K562 (cell line): Measurements from ENCODE around the gene SIK3. TPM values are rescaled to one million over a fixed set of nuclear protein-coding genes. Genes with fewer than 3 reads are reported as not detected.

Experiments used
- ATAC-seq: fragments of 200-7000 bp; cut with Tn5 transposase; 3 replicates; pipeline ENCODE4 v1.9.1; 2020; ENCODE audit warnings: moderate library complexity
- BruUV-seq: library from RNA; stranded (reverse); fragments of 400-500 nt; replicated peaks from 2 replicates; lab custom pipeline; 2021; lab: Mats Ljungman, UMichigan
- CTCF ChIA-PET: fragments of 300-600 bp; formaldehyde crosslinking; extraction: SDS; loops from one replicate; lab custom pipeline; 2021; ENCODE audit warnings: low intra/inter-chr PET ratio; lab: Yijun Ruan, JAX
- POLR2A ChIA-PET: fragments of 300-600, 350-650 bp; sonication (Branson Sonifier 250); formaldehyde crosslinking; extraction: SDS; loops from one replicate; lab custom pipeline; 2021; ENCODE audit warnings: antibody characterized with exemption, inconsistent platforms; lab: Yijun Ruan, JAX
- DNase-seq, 4 experiments: peaks; one replicate each; pipeline versions ENCODE4 v3.0.0 to v3.0.0-alpha.2; 2011 to 2018; ENCODE audit warnings: low spot score in 3 of 4, mixed read lengths in 3 of 4; ENCODE audit errors: extremely low read depth in 1 of 4
- FAIRE-seq: peaks from 2 replicates; lab custom pipeline; 2011; peaks lifted over from hg19 to GRCh38; lab: Jason Lieb, UNC
- H2AFZ ChIP-seq: 2 replicates; pipeline ENCODE4 v1.6.0; 2011; ENCODE audit warnings: low read depth, low read length, control low read depth, inconsistent platforms
- H3K27ac ChIP-seq: fragments of 200-600 bp; 3 replicates; pipeline ENCODE4 v1.8.0; 2011; ENCODE audit warnings: low read depth, mild to moderate bottlenecking, control low read depth, inconsistent platforms, low read length, moderate library complexity, mixed read lengths; ENCODE audit errors: extremely low read depth
- H3K27me3 ChIP-seq, 2 experiments: fragments of 300-600 bp in 1 of 2; 2 replicates in 1 of 2; 3 replicates in 1 of 2; pipeline versions ENCODE4 v1.6.0 to v1.8.0; 2011; ENCODE audit warnings: inconsistent platforms in 2 of 2, low read length in 2 of 2, mild to moderate bottlenecking in 1 of 2, mixed read lengths in 1 of 2, moderate library complexity in 1 of 2; ENCODE audit not compliant: control insufficient read depth in 2 of 2, insufficient read depth in 2 of 2
- H3K36me3 ChIP-seq: fragments of 300-600 bp; 3 replicates; pipeline ENCODE4 v1.8.0; 2011; ENCODE audit warnings: mild to moderate bottlenecking, low read length, inconsistent platforms; ENCODE audit not compliant: control insufficient read depth, insufficient read depth
- H3K4me1 ChIP-seq, 2 experiments: fragments of 200-600 bp in 1 of 2; replicated peaks in 1 of 2; 2 replicates in 1 of 2; 3 replicates in 1 of 2; pipeline versions ENCODE4 v1.5.1 to v1.8.0; 2011; ENCODE audit warnings: inconsistent platforms in 2 of 2, low read length in 2 of 2, mild to moderate bottlenecking in 1 of 2, mixed read lengths in 1 of 2, moderate library complexity in 1 of 2; ENCODE audit not compliant: control insufficient read depth in 2 of 2, insufficient read depth in 2 of 2
- H3K4me2 ChIP-seq: 2 replicates; pipeline ENCODE4 v1.6.1; 2011; ENCODE audit warnings: low read length, control low read depth, inconsistent platforms, mixed read lengths; ENCODE audit not compliant: insufficient read depth
- H3K4me3 ChIP-seq: fragments of 200-600 bp; sonication (generic), shearing (Covaris generic); 2 replicates; pipeline ENCODE4 v1.5.1; 2016; ENCODE audit warnings: control low read depth, inconsistent platforms
- H3K79me2 ChIP-seq: fragments of 200-600 bp; 3 replicates; pipeline ENCODE4 v1.8.0; 2011; ENCODE audit warnings: low read length, inconsistent platforms; ENCODE audit not compliant: control insufficient read depth, insufficient read depth
- H3K9ac ChIP-seq, 2 experiments: 2 replicates each; pipeline versions ENCODE4 v1.6.0 to v1.6.1; 2011; ENCODE audit warnings: low read depth in 2 of 2, low read length in 2 of 2, control low read depth in 1 of 2, inconsistent platforms in 1 of 2, mild to moderate bottlenecking in 1 of 2, mixed read lengths in 1 of 2; ENCODE audit not compliant: insufficient read depth in 1 of 2
- H3K9me1 ChIP-seq: one replicate; pipeline ENCODE4 v1.6.0; 2011; ENCODE audit warnings: inconsistent platforms, mild to moderate bottlenecking, low read length, moderate library complexity; ENCODE audit not compliant: control insufficient read depth, insufficient read depth
- H3K9me3 ChIP-seq: replicated peaks from 2 replicates; pipeline ENCODE4 v1.5.1; 2011; ENCODE audit warnings: low read depth, low read length, inconsistent platforms; ENCODE audit not compliant: control insufficient read depth, insufficient read depth
- H4K20me1 ChIP-seq: replicated peaks from 2 replicates; pipeline ENCODE4 v1.6.1; 2011; ENCODE audit warnings: low read length, inconsistent platforms, mixed read lengths; ENCODE audit not compliant: control insufficient read depth, insufficient read depth
- FIP1L1 ChIP-seq: fragments of 200-400 bp; formaldehyde crosslinking; IDR thresholded peaks from 2 replicates; pipeline ENCODE4 v1.6.1; 2018; ENCODE audit warnings: mild to moderate bottlenecking, low read depth, low read length; ENCODE audit not compliant: poor library complexity, severe bottlenecking
- KHSRP ChIP-seq: fragments of 450-650 bp; IDR thresholded peaks from 2 replicates; pipeline ENCODE4 v1.6.1; 2017
- NCOA6 ChIP-seq: fragments of 450-650 bp; IDR thresholded peaks from 2 replicates; pipeline ENCODE4 v1.6.1; 2017; ENCODE audit warnings: mild to moderate bottlenecking
- NFE2L1 ChIP-seq: fragments of 450-650 bp; IDR thresholded peaks from 2 replicates; pipeline ENCODE4 v1.6.1; 2016; ENCODE audit warnings: missing genetic modification characterization, low read depth, mild to moderate bottlenecking, missing compliant biosample characterization, moderate library complexity, borderline replicate concordance
- RAD21 ChIP-seq, 2 experiments: fragments of 250-450 bp in 1 of 2; fragments of 450-650 bp in 1 of 2; sonication (Bioruptor Pico) in 1 of 2; formaldehyde crosslinking in 1 of 2; IDR thresholded peaks in 1 of 2; conservative IDR thresholded peaks in 1 of 2; 2 replicates each; pipeline versions ENCODE4 v1.4.0 to v1.8.0; 2020 to 2022; ENCODE audit warnings: mild to moderate bottlenecking in 2 of 2, moderate library complexity in 1 of 2
- TSC22D4 ChIP-seq: fragments of 450-650 bp; IDR thresholded peaks from 2 replicates; pipeline ENCODE4 v1.6.1; 2016; ENCODE audit warnings: missing genetic modification characterization, missing biosample characterization, control low read depth
- ZBED1 ChIP-seq: IDR thresholded peaks from 2 replicates; pipeline ENCODE4 v1.6.1; 2014
- ZNF589 ChIP-seq: fragments of 200-800 bp; sonication (Bioruptor generic); IDR thresholded peaks from 2 replicates; pipeline ENCODE4 v1.6.1; 2016; ENCODE audit warnings: low read depth, missing genetic modification characterization, missing compliant biosample characterization
- WGBS: fragments of 100-300 bp; shearing (Covaris generic); methylation state at CpG from one replicate; pipeline ENCODE4 v1.1.6; 2016; ENCODE audit warnings: low coverage, mixed read lengths; ENCODE audit not compliant: insufficient coverage; ENCODE audit errors: missing lambda C conversion rate; 5-methylcytosine and 5-hydroxymethylcytosine counted together
- in situ Hi-C: fragments of 300-500 bp; cut with MboI; formaldehyde crosslinking; loops from 4 replicates; pipeline ENCODE4 v1.15.0; 2018; ENCODE audit warnings: inconsistent platforms, mixed read lengths
- intact Hi-C: fragments of 100-400 bp; cut with micrococcal nuclease; formaldehyde crosslinking; loops from 2 replicates; pipeline ENCODE4 v1.14.2; 2022
- polyA plus RNA-seq, 8 experiments: library from polyadenylated mRNA; depleted of rRNA in 4 of 8; stranded (reverse) in 5 of 8; unstranded in 3 of 8; fragments of >200 nt; fragmentation: Nextera tagmentation in 2 of 8; fragmentation: Illumina TruSeq in 1 of 8; extraction: Ambion mirVana in 2 of 8; extraction: Trizol in 1 of 8; gene quantifications; 2 replicates each; pipeline versions ENCODE4 v1.2.1 to v1.2.3, GENCODE V29; 2011 to 2014; ENCODE audit warnings: inconsistent platforms in 1 of 8, missing spikeins in 1 of 8
- total RNA-seq, 7 experiments: library from RNA; depleted of rRNA in 6 of 7; stranded (reverse); fragments of >200 nt in 6 of 7; fragmentation: Illumina TruSeq in 2 of 7; extraction: Trizol in 2 of 7; gene quantifications; 2 replicates each; pipeline versions ENCODE4 v1.2.1 to v1.2.3, GENCODE V29; 2011 to 2021; ENCODE audit warnings: low replicate concordance in 1 of 7
- TF ChIP-seq, protein P1 (sequence below): sonication (generic); formaldehyde crosslinking; IDR thresholded peaks from 2 replicates; pipeline ENCODE4 v1.8.0; 2022; ENCODE audit warnings: mild to moderate bottlenecking, missing genetic modification reagents, borderline replicate concordance
- TF ChIP-seq, protein P2 (sequence below), 2 experiments: IDR thresholded peaks; 2 replicates each; pipeline ENCODE4 v1.6.1; 2012; ENCODE audit warnings: improper control_type of control experiment in 2 of 2, low read depth in 2 of 2, low read length in 2 of 2, borderline replicate concordance in 1 of 2

Gene SIK3
- total and polyA plus RNA-seq, 9 of the 15 experiments (the other 6 are each of a cell fraction or from before 2014, with no cell fraction given): 1.6 to 21.6 (median 8.0) TPM

DNA sequence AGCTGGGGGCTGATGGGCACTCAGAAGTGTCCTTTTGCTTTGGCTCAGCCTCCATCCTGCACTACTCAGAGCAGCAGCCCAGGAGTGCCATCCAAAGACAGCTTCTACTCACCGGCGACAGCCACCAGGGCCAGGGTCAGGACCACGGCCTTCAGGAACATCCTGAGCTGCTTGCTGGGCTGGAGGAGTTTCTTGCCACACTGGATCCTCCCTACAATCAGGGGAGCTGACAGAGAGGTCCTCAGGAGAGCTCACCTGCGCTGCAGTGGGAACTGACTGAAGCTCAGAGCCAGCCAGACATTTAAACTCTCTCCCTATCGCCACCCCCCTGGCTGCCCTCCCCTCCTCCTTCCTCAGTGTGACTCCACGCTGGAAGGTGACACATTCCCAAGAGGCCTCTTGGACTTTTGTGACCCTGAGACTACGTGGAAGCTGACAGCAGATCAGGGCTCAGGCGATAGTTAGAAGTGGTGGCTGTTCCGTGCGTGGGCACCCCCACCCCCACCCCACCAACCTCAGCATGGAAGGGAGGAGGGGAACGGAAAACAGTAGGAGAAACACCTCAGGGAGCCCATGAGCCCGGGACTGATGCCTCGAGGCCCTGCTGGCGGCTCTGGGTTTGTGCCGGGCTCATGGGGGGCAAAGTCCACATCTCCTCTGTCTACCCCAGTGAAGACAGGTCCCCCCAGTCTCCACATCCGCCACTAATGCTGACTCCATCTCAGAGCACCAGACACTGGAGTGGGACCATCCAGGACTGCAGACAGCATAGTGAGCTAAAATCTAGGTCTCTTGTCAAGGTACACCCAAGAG is 275.0 kb downstream of the SIK3 start, which contains the start of gene APOA4:
APOA4 (minus strand) TSS at position 274 of the 813 bp plus-strand sequence; CDS start at position 161, 113 bp downstream.
- H3K9me3 ChIP-seq: no peaks in the 10 kb centered on the region
- no peaks in the 10 kb centered on the region for H3K36me3 ChIP-seq
- intact Hi-C loops (no loop called here), in situ Hi-C loops (no loop called here)
- ChIA-PET POLR2A (interaction anchor here (0.7 kb wide), 1 partner anchor 40 kb away, joined by 3 read pairs; no protein-coding TSS in a partner anchor), CTCF (no interaction called here)
- H3K27ac ChIP-seq: no peak within 1 kb of the TSS
- H3K4me3 ChIP-seq: no peak within 1 kb of the TSS
- peak within 1 kb of the TSS in 1 of 2 experiments; percentile 74; a peak in 1 of 4 replicates for H3K9ac ChIP-seq
- H3K4me2 ChIP-seq: no peak within 1 kb of the TSS
- 24% methylated on average over 9 of the region's 16 CpGs for WGBS
- DNase-seq: no peak
- H2AFZ ChIP-seq: 0 out of 2 replicates have a peak within 1 kb of the TSS, but pooled peaks have one; percentile 2
- H4K20me1 ChIP-seq: no peaks in the 10 kb centered on the region
- H3K9me1 ChIP-seq: no peaks in the 10 kb centered on the region
- BruUV-seq: no TSS peak
- peaks cover 8 to 24% of the 10 kb centered on the region in 2 experiments; a peak in 4 of 5 replicates for H3K4me1 ChIP-seq
- peaks cover 0 to 10% of the 10 kb centered on the region in 2 experiments; a peak in 1 of 5 replicates for H3K27me3 ChIP-seq
- no peaks in the 10 kb centered on the region for H3K79me2 ChIP-seq
- no peak for FAIRE-seq
- ATAC-seq: no peak
- TF ChIP-seq FIP1L1: no peak
- no peak for TF ChIP-seq RAD21 (CRISPR knock-in tag; conservative IDR thresholded peaks at IDR 0.05 in 1 of 2, IDR thresholded peaks at IDR 0.05 in 1 of 2)
- TF ChIP-seq NFE2L1 (tag): no peak
- TF ChIP-seq NCOA6: no peak
- TF ChIP-seq TSC22D4 (tag): no peak
- TF ChIP-seq ZNF589 (CRISPR knock-in tag): no peak
- no peak for TF ChIP-seq ZBED1
- TF ChIP-seq KHSRP: no peak
- TF ChIP-seq, protein P1, sequence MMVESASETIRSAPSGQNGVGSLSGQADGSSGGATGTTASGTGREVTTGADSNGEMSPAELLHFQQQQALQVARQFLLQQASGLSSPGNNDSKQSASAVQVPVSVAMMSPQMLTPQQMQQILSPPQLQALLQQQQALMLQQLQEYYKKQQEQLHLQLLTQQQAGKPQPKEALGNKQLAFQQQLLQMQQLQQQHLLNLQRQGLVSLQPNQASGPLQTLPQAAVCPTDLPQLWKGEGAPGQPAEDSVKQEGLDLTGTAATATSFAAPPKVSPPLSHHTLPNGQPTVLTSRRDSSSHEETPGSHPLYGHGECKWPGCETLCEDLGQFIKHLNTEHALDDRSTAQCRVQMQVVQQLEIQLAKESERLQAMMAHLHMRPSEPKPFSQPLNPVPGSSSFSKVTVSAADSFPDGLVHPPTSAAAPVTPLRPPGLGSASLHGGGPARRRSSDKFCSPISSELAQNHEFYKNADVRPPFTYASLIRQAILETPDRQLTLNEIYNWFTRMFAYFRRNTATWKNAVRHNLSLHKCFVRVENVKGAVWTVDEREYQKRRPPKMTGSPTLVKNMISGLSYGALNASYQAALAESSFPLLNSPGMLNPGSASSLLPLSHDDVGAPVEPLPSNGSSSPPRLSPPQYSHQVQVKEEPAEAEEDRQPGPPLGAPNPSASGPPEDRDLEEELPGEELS (CRISPR knock-in tag): no peak
- TF ChIP-seq, protein P2, sequence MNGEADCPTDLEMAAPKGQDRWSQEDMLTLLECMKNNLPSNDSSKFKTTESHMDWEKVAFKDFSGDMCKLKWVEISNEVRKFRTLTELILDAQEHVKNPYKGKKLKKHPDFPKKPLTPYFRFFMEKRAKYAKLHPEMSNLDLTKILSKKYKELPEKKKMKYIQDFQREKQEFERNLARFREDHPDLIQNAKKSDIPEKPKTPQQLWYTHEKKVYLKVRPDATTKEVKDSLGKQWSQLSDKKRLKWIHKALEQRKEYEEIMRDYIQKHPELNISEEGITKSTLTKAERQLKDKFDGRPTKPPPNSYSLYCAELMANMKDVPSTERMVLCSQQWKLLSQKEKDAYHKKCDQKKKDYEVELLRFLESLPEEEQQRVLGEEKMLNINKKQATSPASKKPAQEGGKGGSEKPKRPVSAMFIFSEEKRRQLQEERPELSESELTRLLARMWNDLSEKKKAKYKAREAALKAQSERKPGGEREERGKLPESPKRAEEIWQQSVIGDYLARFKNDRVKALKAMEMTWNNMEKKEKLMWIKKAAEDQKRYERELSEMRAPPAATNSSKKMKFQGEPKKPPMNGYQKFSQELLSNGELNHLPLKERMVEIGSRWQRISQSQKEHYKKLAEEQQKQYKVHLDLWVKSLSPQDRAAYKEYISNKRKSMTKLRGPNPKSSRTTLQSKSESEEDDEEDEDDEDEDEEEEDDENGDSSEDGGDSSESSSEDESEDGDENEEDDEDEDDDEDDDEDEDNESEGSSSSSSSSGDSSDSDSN (IDR thresholded peaks at IDR 0.05; ENCODE audit: borderline replicate concordance in 1 of 2, low read depth in 2 of 2, low read length in 2 of 2): no peak
